Ramos (cell line): ENCODE results near the gene TDRD9.
"Not testable (repeated sequence)": the region's sequence is repeated elsewhere in the genome, so short reads cannot be mapped to it uniquely, and the experiment has no call there.

Experiments used
- in situ Hi-C: fragments of 300-500 bp; cut with MboI; formaldehyde crosslinking; loops from one replicate; pipeline ENCODE4 v1.14.3; 2022; ENCODE audit warnings: low sequenced_read_pairs; ENCODE audit not compliant: unreplicated experiment

The TDRD9 gene

GRCh38 chr14:103916636-103917262 lies 11.5 kb upstream of the TDRD9 start:
- in situ Hi-C loops, result loop anchor here (10.0 kb wide), 1 partner anchor 112 kb away; no protein-coding TSS in a partner anchor

- in situ Hi-C loops, result no loop called here
Measured at GRCh38 chr14:103920981-103921854, 7.0 kb upstream of the TDRD9 start.

- in situ Hi-C loops, result not testable (repeated sequence)
Measured at GRCh38 chr14:103921855-103922200, 6.4 kb upstream of the TDRD9 start.

GRCh38 chr14:103923863-103924262 lies 4.4 kb upstream of the TDRD9 start:
- in situ Hi-C loops, result no loop called here

GRCh38 chr14:103925316-103925715 lies 2.9 kb upstream of the TDRD9 start:
- in situ Hi-C loops, result no loop called here

GRCh38 chr14:103927566-103927965 lies 690 bp upstream of the TDRD9 start:
- in situ Hi-C loops, result no loop called here

GRCh38 chr14:103930051-103930604 lies 1.9 kb downstream of the TDRD9 start:
- in situ Hi-C loops, result no loop called here

GRCh38 chr14:103931422-103931821 lies 3.2 kb downstream of the TDRD9 start:
- in situ Hi-C loops, result no loop called here

GRCh38 chr14:103932791-103933490 lies 4.7 kb downstream of the TDRD9 start:
- in situ Hi-C loops, result no loop called here

GRCh38 chr14:103935102-103935501 lies 6.8 kb downstream of the TDRD9 start:
- in situ Hi-C loops, result no loop called here

- in situ Hi-C loops, result no loop called here
Measured at GRCh38 chr14:103941462-103941861, 13.2 kb downstream of the TDRD9 start.

GRCh38 chr14:103941973-103942736 lies 13.9 kb downstream of the TDRD9 start, which contains the start of gene RD3L:
RD3L (minus strand) TSS chr14:103942529; CDS start chr14:103941695, 834 bp downstream.
- in situ Hi-C loops, result no loop called here

- in situ Hi-C loops, result no loop called here
Measured at GRCh38 chr14:103943673-103944072, 15.4 kb downstream of the TDRD9 start.

- in situ Hi-C loops, result no loop called here
Measured at GRCh38 chr14:103946975-103947374, 18.7 kb downstream of the TDRD9 start.

GRCh38 chr14:103948442-103948841 lies 20.2 kb downstream of the TDRD9 start:
- in situ Hi-C loops, result no loop called here

GRCh38 chr14:103949131-103949790 lies 21.0 kb downstream of the TDRD9 start:
- in situ Hi-C loops, result no loop called here

GRCh38 chr14:103960457-103961055 lies 32.3 kb downstream of the TDRD9 start:
- in situ Hi-C loops, result no loop called here

GRCh38 chr14:103961928-103962578 lies 33.8 kb downstream of the TDRD9 start:
- in situ Hi-C loops, result no loop called here

- in situ Hi-C loops, result no loop called here
Measured at GRCh38 chr14:103966631-103967030, 38.4 kb downstream of the TDRD9 start.
